OCI-LY3 (cell line): ENCODE results near the gene ADAMTS3.

Experiments used
- EZH2phosphoT487 ChIP-seq: fragments of 200-600 bp; shearing (Covaris generic); IDR thresholded peaks from 2 replicates; pipeline ENCODE4 v1.6.1; 2018; ENCODE audit warnings: antibody characterized with exemption, mixed run types, low read depth
- TF ChIP-seq, protein P1 (sequence below): fragments of 200-600, 300-600 bp; sonication (generic); IDR thresholded peaks from 2 replicates; pipeline ENCODE4 v1.5.1; 2014; ENCODE audit warnings: antibody characterized with exemption, low read length, low read depth

DNA sequence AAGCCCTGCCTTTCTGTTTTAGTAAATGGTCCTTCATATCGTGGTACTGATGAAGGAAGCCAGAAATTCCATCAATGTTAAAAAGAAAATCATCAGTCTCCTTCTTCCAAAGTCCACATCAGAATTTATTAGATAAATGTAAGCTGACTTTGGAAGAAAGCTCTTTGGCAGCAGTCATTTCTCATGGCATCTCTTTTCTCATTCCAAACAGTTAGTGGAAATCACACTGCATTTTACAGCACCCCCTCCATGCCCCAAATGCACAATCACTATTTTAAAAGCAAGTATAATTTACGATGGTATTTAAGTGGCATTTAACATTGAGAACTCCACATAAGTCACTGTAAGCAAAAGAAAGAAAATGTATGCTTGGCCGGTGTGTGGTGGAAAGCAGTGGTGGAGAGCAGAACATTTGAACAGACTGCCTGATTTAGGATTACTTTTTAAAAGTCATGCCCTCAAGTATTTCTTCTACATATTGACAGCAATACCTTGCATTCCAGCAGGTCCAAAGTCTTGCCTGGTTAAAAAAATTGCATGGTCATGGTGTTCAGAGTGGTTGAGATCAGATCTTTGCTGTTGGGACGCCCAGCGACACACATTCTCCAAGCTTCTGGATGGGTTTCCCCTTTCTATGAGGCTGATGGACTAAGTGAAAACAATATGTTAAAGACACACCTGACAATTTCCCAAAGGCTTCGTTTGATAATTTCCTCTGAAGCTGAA is 248.6 kb downstream of the ADAMTS3 start:
- TF ChIP-seq, protein P1, sequence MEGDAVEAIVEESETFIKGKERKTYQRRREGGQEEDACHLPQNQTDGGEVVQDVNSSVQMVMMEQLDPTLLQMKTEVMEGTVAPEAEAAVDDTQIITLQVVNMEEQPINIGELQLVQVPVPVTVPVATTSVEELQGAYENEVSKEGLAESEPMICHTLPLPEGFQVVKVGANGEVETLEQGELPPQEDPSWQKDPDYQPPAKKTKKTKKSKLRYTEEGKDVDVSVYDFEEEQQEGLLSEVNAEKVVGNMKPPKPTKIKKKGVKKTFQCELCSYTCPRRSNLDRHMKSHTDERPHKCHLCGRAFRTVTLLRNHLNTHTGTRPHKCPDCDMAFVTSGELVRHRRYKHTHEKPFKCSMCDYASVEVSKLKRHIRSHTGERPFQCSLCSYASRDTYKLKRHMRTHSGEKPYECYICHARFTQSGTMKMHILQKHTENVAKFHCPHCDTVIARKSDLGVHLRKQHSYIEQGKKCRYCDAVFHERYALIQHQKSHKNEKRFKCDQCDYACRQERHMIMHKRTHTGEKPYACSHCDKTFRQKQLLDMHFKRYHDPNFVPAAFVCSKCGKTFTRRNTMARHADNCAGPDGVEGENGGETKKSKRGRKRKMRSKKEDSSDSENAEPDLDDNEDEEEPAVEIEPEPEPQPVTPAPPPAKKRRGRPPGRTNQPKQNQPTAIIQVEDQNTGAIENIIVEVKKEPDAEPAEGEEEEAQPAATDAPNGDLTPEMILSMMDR = no peak
- TF ChIP-seq EZH2phosphoT487 = no peak
